H1 (cell line): ENCODE data around the gene BCKDHB. TPM values are rescaled to one million over a fixed set of nuclear protein-coding genes. Genes with fewer than 3 reads are reported as not detected.
"Not testable (repeated sequence)": the region's sequence is repeated elsewhere in the genome, so short reads cannot be mapped to it uniquely, and the experiment has no call there.

ENCODE experiments used
- CTCF ChIA-PET: fragments of 300-600 bp; sonication (Branson Sonifier 250); formaldehyde crosslinking; loops from one replicate; lab custom pipeline; 2021; ENCODE audit not compliant: partially characterized antibody; lab: Charles Lee
- POLR2A ChIA-PET: fragments of 300-600 bp; sonication (Branson Sonifier 250); formaldehyde crosslinking; loops from one replicate; lab custom pipeline; 2021; ENCODE audit warnings: inconsistent platforms; ENCODE audit not compliant: partially characterized antibody; lab: Charles Lee
- DNase-seq, 2 experiments: peaks; one replicate each; pipeline versions ENCODE4 v3.0.0 to v3.0.0-alpha.2; 2010 to 2022; ENCODE audit warnings: low spot score in 2 of 2, low read depth in 1 of 2, mixed read lengths in 1 of 2
- FAIRE-seq: peaks from 2 replicates; lab custom pipeline; 2011; peaks lifted over from hg19 to GRCh38; lab: Jason Lieb, UNC
- H2AFZ ChIP-seq: 2 replicates; pipeline ENCODE4 v1.8.1; 2012; ENCODE audit warnings: low read length, inconsistent platforms
- H2AK5ac ChIP-seq: 2 replicates; pipeline ENCODE4 v1.6.1; 2013; ENCODE audit warnings: low read depth, low read length
- H2BK120ac ChIP-seq: replicated peaks from 2 replicates; pipeline ENCODE3; 2013; ENCODE audit warnings: low read depth, low read length, inconsistent platforms
- H2BK12ac ChIP-seq: 2 replicates; pipeline ENCODE4 v1.6.1; 2013; ENCODE audit warnings: low read depth, low read length
- H2BK15ac ChIP-seq: 2 replicates; pipeline ENCODE4 v1.6.1; 2013; ENCODE audit warnings: low read length
- H2BK20ac ChIP-seq: 2 replicates; pipeline ENCODE4 v1.6.1; 2013; ENCODE audit warnings: low read length
- H2BK5ac ChIP-seq: 2 replicates; pipeline ENCODE4 v1.6.1; 2013; ENCODE audit warnings: low read depth, low read length
- H3K14ac ChIP-seq: 2 replicates; pipeline ENCODE4 v1.6.1; 2013; ENCODE audit warnings: inconsistent platforms; ENCODE audit not compliant: insufficient read length
- H3K18ac ChIP-seq: 2 replicates; pipeline ENCODE4 v1.6.1; 2013; ENCODE audit warnings: low read length; ENCODE audit errors: extremely low read depth
- H3K23ac ChIP-seq: 2 replicates; pipeline ENCODE4 v1.6.1; 2013; ENCODE audit warnings: inconsistent platforms; ENCODE audit not compliant: insufficient read length
- H3K23me2 ChIP-seq: 2 replicates; pipeline ENCODE4 v1.6.1; 2013; ENCODE audit warnings: low read depth, low read length
- H3K27ac ChIP-seq: 2 replicates; pipeline ENCODE4 v1.6.1; 2011; ENCODE audit warnings: low read depth, low read length, inconsistent platforms
- H3K27me3 ChIP-seq, 4 experiments: replicated peaks in 1 of 4; 1 replicate in 1 of 4; 2 replicates in 3 of 4; pipeline versions ENCODE4 v1.6.1 to v1.8.1; 2011 to 2013; ENCODE audit warnings: low read length in 3 of 4, mild to moderate bottlenecking in 3 of 4, inconsistent platforms in 2 of 4, mixed read lengths in 2 of 4, moderate library complexity in 1 of 4; ENCODE audit not compliant: control insufficient read depth in 3 of 4, insufficient read depth in 3 of 4; ENCODE audit errors: extremely low read depth in 1 of 4
- H3K36me3 ChIP-seq, 4 experiments: 2 replicates each; pipeline versions ENCODE4 v1.6.1 to v1.8.1; 2011 to 2013; ENCODE audit warnings: mild to moderate bottlenecking in 4 of 4, low read length in 3 of 4, moderate library complexity in 2 of 4, control low read depth in 1 of 4, inconsistent platforms in 1 of 4; ENCODE audit not compliant: insufficient read depth in 4 of 4, control insufficient read depth in 2 of 4
- H3K4ac ChIP-seq: replicated peaks from 2 replicates; pipeline ENCODE3; 2013; ENCODE audit warnings: low read length, low read depth, mixed read lengths, inconsistent platforms; ENCODE audit not compliant: insufficient read length
- H3K4me1 ChIP-seq, 4 experiments: replicated peaks in 1 of 4; 1 replicate in 1 of 4; 2 replicates in 3 of 4; pipeline versions ENCODE4 v1.6.1 to v1.8.1; 2011 to 2013; ENCODE audit warnings: low read length in 3 of 4, inconsistent platforms in 2 of 4, mixed read lengths in 1 of 4; ENCODE audit not compliant: insufficient read depth in 4 of 4, control insufficient read depth in 3 of 4
- H3K4me2 ChIP-seq, 2 experiments: 2 replicates each; pipeline versions ENCODE4 v1.6.1 to v1.8.1; 2011 to 2013; ENCODE audit warnings: low read depth in 2 of 2, low read length in 2 of 2, control low read depth in 1 of 2, inconsistent platforms in 1 of 2, mild to moderate bottlenecking in 1 of 2; ENCODE audit not compliant: insufficient read depth in 1 of 2
- H3K4me3 ChIP-seq, 4 experiments: fragments of 200-600, 300-600 bp in 1 of 4; sonication (generic), shearing (Covaris generic), sonication (Bioruptor Twin) in 1 of 4; 2 replicates each; pipeline versions ENCODE4 v1.5.1 to v1.8.1; 2011 to 2016; ENCODE audit warnings: low read length in 4 of 4, low read depth in 3 of 4, control low read depth in 2 of 4, inconsistent platforms in 2 of 4, mild to moderate bottlenecking in 2 of 4, mixed read lengths in 1 of 4, moderate library complexity in 1 of 4; ENCODE audit not compliant: insufficient read depth in 2 of 4; ENCODE audit errors: extremely low read depth in 1 of 4
- H3K56ac ChIP-seq: replicated peaks from 2 replicates; pipeline ENCODE3; 2013; ENCODE audit warnings: low read depth, mild to moderate bottlenecking, mixed read lengths, low read length, inconsistent platforms; ENCODE audit not compliant: insufficient read length
- H3K79me1 ChIP-seq: 2 replicates; pipeline ENCODE4 v1.6.1; 2013; ENCODE audit warnings: low read depth, low read length, control low read depth
- H3K79me2 ChIP-seq, 2 experiments: 2 replicates each; pipeline versions ENCODE4 v1.6.1 to v1.8.1; 2012 to 2013; ENCODE audit warnings: low read length in 2 of 2, mild to moderate bottlenecking in 2 of 2, inconsistent platforms in 1 of 2; ENCODE audit not compliant: insufficient read depth in 2 of 2, control insufficient read depth in 1 of 2
- H3K9ac ChIP-seq, 4 experiments: replicated peaks in 1 of 4; 1 replicate in 1 of 4; 2 replicates in 3 of 4; pipeline versions ENCODE4 v1.6.1 to v1.8.1; 2011 to 2013; ENCODE audit warnings: low read depth in 3 of 4, low read length in 3 of 4, control low read depth in 2 of 4, mild to moderate bottlenecking in 2 of 4, moderate library complexity in 2 of 4, inconsistent platforms in 1 of 4; ENCODE audit errors: extremely low read depth in 1 of 4
- H3K9me3 ChIP-seq, 2 experiments: 2 replicates each; pipeline versions ENCODE4 v1.6.1 to v1.8.1; 2012 to 2013; ENCODE audit warnings: mild to moderate bottlenecking in 2 of 2, moderate library complexity in 2 of 2, control low read depth in 1 of 2, inconsistent platforms in 1 of 2, low read depth in 1 of 2, low read length in 1 of 2, mixed read lengths in 1 of 2; ENCODE audit not compliant: insufficient read depth in 2 of 2
- H4K20me1 ChIP-seq, 2 experiments: replicated peaks in 1 of 2; 2 replicates each; pipeline versions ENCODE3 to v1.8.1; 2011 to 2013; ENCODE audit warnings: inconsistent platforms in 2 of 2, low read length in 2 of 2, mild to moderate bottlenecking in 1 of 2; ENCODE audit not compliant: insufficient read depth in 2 of 2, control insufficient read depth in 1 of 2
- H4K5ac ChIP-seq: 2 replicates; pipeline ENCODE4 v1.6.1; 2013; ENCODE audit warnings: low read length, low read depth, mixed read lengths, inconsistent platforms; ENCODE audit not compliant: insufficient read length
- H4K8ac ChIP-seq: 2 replicates; pipeline ENCODE4 v1.8.0; 2013; ENCODE audit warnings: mild to moderate bottlenecking, moderate library complexity, low read length, inconsistent platforms; ENCODE audit not compliant: insufficient read depth; ENCODE audit errors: extremely low read depth
- H4K91ac ChIP-seq: replicated peaks from 2 replicates; pipeline ENCODE3; 2013; ENCODE audit warnings: low read length, mixed read lengths, inconsistent platforms; ENCODE audit not compliant: insufficient read length
- WGBS, 2 experiments: shearing (Covaris generic) in 1 of 2; methylation state at CpG; one replicate each; pipeline versions ENCODE4 v1.1.6 to v1.1.7; 2013 to 2015; ENCODE audit warnings: low lambda C conversion rate in 2 of 2, mixed read lengths in 2 of 2, inconsistent platforms in 1 of 2, low coverage in 1 of 2, missing lambda C conversion rate in 1 of 2; ENCODE audit not compliant: insufficient replicate concordance in 2 of 2, insufficient coverage in 1 of 2, insufficient read length in 1 of 2; ENCODE audit errors: extremely low coverage in 1 of 2, missing lambda C conversion rate in 1 of 2; 5-methylcytosine and 5-hydroxymethylcytosine counted together
- polyA plus RNA-seq, 7 experiments: library from polyadenylated mRNA; depleted of rRNA in 3 of 7; stranded (reverse) in 5 of 7; unstranded in 2 of 7; fragments of >200 nt in 5 of 7; fragments of 200-250 nt in 2 of 7; gene quantifications; 1 replicate in 5 of 7; 2 replicates in 1 of 7; 4 replicates in 1 of 7; pipeline versions ENCODE4 v1.2.1 to v1.2.3, GENCODE V29; 2011 to 2013; ENCODE audit warnings: missing spikeins in 2 of 7, mixed read lengths in 2 of 7
- total RNA-seq: library from RNA; stranded (reverse); fragmentation: NEBNext Ultra II Directional; extraction: Animal tissue kit (Norgen Biotek cat#: 25700); gene quantifications from 2 replicates; pipeline ENCODE4 v1.2.1, GENCODE V29; 2021

BCKDHB gene
- total and polyA plus RNA-seq, 2 of the 8 experiments (the other 6 are each of a cell fraction or from before 2014, with no cell fraction given) = 22.1 to 30.8 TPM

GRCh38 chr6:80122576-80122975 lies 16.1 kb downstream of the BCKDHB start:
- H3K4me3 ChIP-seq, H3K56ac ChIP-seq, H2BK5ac ChIP-seq, H4K20me1 ChIP-seq, H2BK12ac ChIP-seq, H3K79me1 ChIP-seq, H3K27me3 ChIP-seq, H3K23ac ChIP-seq, H2BK120ac ChIP-seq, H4K8ac ChIP-seq, H3K27ac ChIP-seq, H3K9ac ChIP-seq, H2AK5ac ChIP-seq, H2BK15ac ChIP-seq, H2BK20ac ChIP-seq, H3K14ac ChIP-seq, H3K4me2 ChIP-seq, H3K4ac ChIP-seq, H4K91ac ChIP-seq, CTCF ChIA-PET, POLR2A ChIA-PET, DNase-seq, H3K18ac ChIP-seq, H3K23me2 ChIP-seq, H4K5ac ChIP-seq, FAIRE-seq, H3K36me3 ChIP-seq, H2AFZ ChIP-seq, H3K4me1 ChIP-seq: not testable (repeated sequence)
- WGBS, 2 experiments = 100% methylated on average over 1 of the region's 3 CpGs; no CpG with 5 or more reads in 1 of the 2 experiments
- Histone ChIP-seq H3K79me2 (peaks cover 0 to 39% of the 10 kb centered on the region in 2 experiments; a peak in 2 of 4 replicates), H3K9me3 (peaks cover 3 to 11% of the 10 kb centered on the region in 2 experiments)
